Neural crest cell (in vitro differentiated cells): ENCODE data around the gene CLSTN2. TPM values are rescaled to one million over a fixed set of nuclear protein-coding genes. Genes with fewer than 3 reads are reported as not detected.

Experiments used
- DNase-seq: peaks from one replicate; pipeline ENCODE4 v3.0.0; 2021; ENCODE audit warnings: low read depth, mixed read lengths, low spot score
- H3K27ac Mint-ChIP-seq: one replicate; pipeline ENCODE4 v1.8.0; 2021; ENCODE audit warnings: mild to moderate bottlenecking, mixed read lengths; ENCODE audit not compliant: unreplicated experiment
- H3K27me3 Mint-ChIP-seq: 2 replicates; pipeline ENCODE4 v1.8.0; 2021; ENCODE audit warnings: low read depth, mild to moderate bottlenecking, mixed read lengths
- H3K36me3 Mint-ChIP-seq: 2 replicates; pipeline ENCODE4 v1.8.0; 2021; ENCODE audit warnings: low read depth, mild to moderate bottlenecking, mixed read lengths
- H3K4me1 Mint-ChIP-seq: 2 replicates; pipeline ENCODE4 v1.8.0; 2021; ENCODE audit warnings: mixed read lengths
- H3K4me3 Mint-ChIP-seq: one replicate; pipeline ENCODE4 v1.8.0; 2021; ENCODE audit warnings: mild to moderate bottlenecking, mixed read lengths
- H3K9me3 Mint-ChIP-seq: 2 replicates; pipeline ENCODE4 v1.8.0; 2021; ENCODE audit warnings: mixed read lengths
- CTCF ChIP-seq: fragments of 200-600 bp; sonication (generic); conservative IDR thresholded peaks from 2 replicates; pipeline ENCODE4 v1.5.0; 2021; ENCODE audit warnings: antibody characterized with exemption, mild to moderate bottlenecking
- total RNA-seq: library from RNA; stranded (reverse); gene quantifications from 2 replicates; pipeline ENCODE4 v1.2.1, GENCODE V29; 2021

The CLSTN2 gene
- total RNA-seq, 1 donor from 2014 or later: 1.9 TPM

- no peak for TF ChIP-seq CTCF
- Mint-ChIP-seq H3K4me3 (no peak overlapping the region), H3K9me3 (peaks cover 3% of the 10 kb centered on the region), H3K4me1 (no peaks in the 10 kb centered on the region), H3K36me3 (peaks cover 2% of the 10 kb centered on the region), H3K27ac (no peak overlapping the region), H3K27me3 (no peaks in the 10 kb centered on the region)
- DNase-seq: no peak
Observed at GRCh38 chr3:140153736-140154135, 218.8 kb downstream of the CLSTN2 start.

- Mint-ChIP-seq H3K27ac (no peak overlapping the region), H3K36me3 (peaks cover 2% of the 10 kb centered on the region), H3K27me3 (no peaks in the 10 kb centered on the region), H3K9me3 (peaks cover 3% of the 10 kb centered on the region), H3K4me3 (no peak overlapping the region), H3K4me1 (no peaks in the 10 kb centered on the region)
- TF ChIP-seq CTCF: no peak
- DNase-seq: no peak
Observed at GRCh38 chr3:140157161-140157560, 222.2 kb downstream of the CLSTN2 start.

GRCh38 chr3:140159646-140160045 is 224.7 kb downstream of the CLSTN2 start:
- Mint-ChIP-seq H3K4me3 (no peak overlapping the region), H3K9me3 (peaks cover 3% of the 10 kb centered on the region), H3K36me3 (peaks cover 2% of the 10 kb centered on the region), H3K4me1 (no peaks in the 10 kb centered on the region), H3K27ac (no peak overlapping the region), H3K27me3 (no peaks in the 10 kb centered on the region)
- DNase-seq: no peak
- TF ChIP-seq CTCF: no peak

DNA sequence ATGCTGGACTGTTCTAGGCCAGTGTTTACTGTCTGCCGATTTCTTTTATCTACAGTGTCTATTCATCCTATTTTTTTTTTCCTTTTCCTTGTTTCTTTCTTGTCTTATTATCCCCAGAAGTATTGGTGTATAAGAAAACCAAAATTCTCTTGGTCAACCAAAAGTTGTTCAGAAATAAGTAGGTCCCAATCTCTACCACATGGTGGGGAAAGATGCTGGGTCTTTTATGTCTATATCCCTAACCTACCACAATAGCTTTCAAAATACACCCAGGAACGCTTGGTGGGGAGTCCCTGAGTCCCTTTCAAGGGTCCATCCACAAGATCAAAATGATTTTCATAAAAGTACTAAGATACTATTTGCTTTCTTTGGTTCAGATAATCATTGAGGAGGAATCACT is 225.6 kb downstream of the CLSTN2 start:
- Mint-ChIP-seq H3K4me1 (no peaks in the 10 kb centered on the region), H3K4me3 (no peak overlapping the region), H3K27me3 (no peaks in the 10 kb centered on the region), H3K9me3 (peaks cover 3% of the 10 kb centered on the region), H3K36me3 (peaks cover 2% of the 10 kb centered on the region), H3K27ac (no peak overlapping the region)
- no peak for DNase-seq
- TF ChIP-seq CTCF: peak; percentile 20

DNA sequence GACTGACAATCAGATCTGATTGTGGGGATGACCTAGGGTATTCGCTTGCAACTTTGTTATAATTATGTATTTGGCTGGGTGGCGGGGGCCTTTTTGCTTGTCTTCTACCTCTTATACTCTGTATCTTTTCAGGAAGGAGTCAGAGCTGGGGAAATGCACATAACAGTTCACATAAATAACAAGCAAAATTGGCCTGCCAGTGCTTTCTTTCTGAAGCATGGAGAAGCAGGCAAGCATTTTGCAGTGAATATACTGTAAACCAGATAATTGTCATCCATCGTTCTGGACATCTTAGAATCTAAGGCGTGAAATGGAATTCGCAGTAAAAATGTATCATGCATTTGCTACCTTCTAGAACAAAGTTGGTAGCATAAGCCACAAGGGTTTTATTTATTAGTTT is 227.6 kb downstream of the CLSTN2 start:
- Mint-ChIP-seq H3K27ac (no peak overlapping the region), H3K36me3 (no peaks in the 10 kb centered on the region), H3K4me3 (no peak overlapping the region), H3K27me3 (no peaks in the 10 kb centered on the region), H3K9me3 (no peaks in the 10 kb centered on the region), H3K4me1 (no peaks in the 10 kb centered on the region)
- no peak for DNase-seq
- no peak for TF ChIP-seq CTCF
